A549 (cell line): ENCODE data around the gene BEND7. TPM values are rescaled to one million over a fixed set of nuclear protein-coding genes. Genes with fewer than 3 reads are reported as not detected.

ENCODE experiments used
- ATAC-seq, 2 experiments: fragments of 200-7000 bp in 1 of 2; fragments of >200 bp in 1 of 2; cut with Nextera tagmentation in 1 of 2; cut with Tn5 transposase in 1 of 2; 3 replicates each; pipeline versions ENCODE4 v1.8.0 to v1.9.1; 2018 to 2020; ENCODE audit warnings: mild to moderate bottlenecking in 1 of 2, moderate library complexity in 1 of 2
- CTCF ChIA-PET: fragments of 300-600 bp; sonication (Branson Sonifier 250); formaldehyde crosslinking; extraction: SDS; loops from one replicate; lab custom pipeline; 2021; ENCODE audit warnings: antibody characterized with exemption, inconsistent platforms; lab: Yijun Ruan, JAX
- POLR2A ChIA-PET: fragments of 350-600 bp; formaldehyde crosslinking; extraction: SDS; loops from one replicate; lab custom pipeline; 2021; ENCODE audit warnings: antibody characterized with exemption, inconsistent platforms; lab: Yijun Ruan, JAX
- DNase-seq, 2 experiments: peaks; one replicate each; pipeline versions ENCODE4 v3.0.0 to v3.0.0-alpha.2; 2011 to 2016; ENCODE audit warnings: low read depth in 1 of 2, low spot score in 1 of 2
- FAIRE-seq: peaks from 2 replicates; lab custom pipeline; 2011; peaks lifted over from hg19 to GRCh38; lab: Jason Lieb, UNC
- H3K27ac ChIP-seq, 2 experiments: fragments of >200 bp; sonication (Bioruptor Twin); formaldehyde crosslinking; 3 replicates each; pipeline ENCODE4 v1.5.1; 2016 to 2017
- H3K4me1 ChIP-seq: fragments of >200 bp; sonication (Bioruptor Twin); formaldehyde crosslinking; 3 replicates; pipeline ENCODE4 v1.6.1; 2016
- H3K4me2 ChIP-seq: fragments of >200 bp; sonication (Bioruptor Twin); formaldehyde crosslinking; 3 replicates; pipeline ENCODE4 v1.6.1; 2016
- H3K4me3 ChIP-seq: fragments of >200 bp; sonication (Bioruptor Twin); formaldehyde crosslinking; 3 replicates; pipeline ENCODE4 v1.5.1; 2016
- H3K9me3 ChIP-seq: fragments of >200 bp; sonication (Bioruptor Twin); formaldehyde crosslinking; 3 replicates; pipeline ENCODE4 v1.6.1; 2016
- ATOH8 ChIP-seq: fragments of 250-450 bp; sonication (Bioruptor Pico); IDR thresholded peaks from 2 replicates; pipeline ENCODE4 v1.5.0; 2020; ENCODE audit warnings: low read depth, mild to moderate bottlenecking, moderate library complexity
- BHLHE40 ChIP-seq: IDR thresholded peaks from 2 replicates; pipeline ENCODE4 v1.6.1; 2012; ENCODE audit warnings: low read depth, low read length, inconsistent platforms
- CEBPB ChIP-seq, 2 experiments: fragments of >200 bp in 1 of 2; sonication (Bioruptor Twin) in 1 of 2; formaldehyde crosslinking in 1 of 2; IDR thresholded peaks; 2 replicates each; pipeline ENCODE4 v1.6.1; 2012 to 2016
- CHD4 ChIP-seq: fragments of 200-600 bp; sonication (generic); IDR thresholded peaks from 2 replicates; pipeline ENCODE4 v1.6.1; 2016; ENCODE audit warnings: antibody characterized with exemption, mild to moderate bottlenecking, borderline replicate concordance
- CTCF ChIP-seq: fragments of >200 bp; sonication (Bioruptor Twin); formaldehyde crosslinking; IDR thresholded peaks from 3 replicates; pipeline ENCODE4 v1.5.1; 2016
- E2F6 ChIP-seq: IDR thresholded peaks from 2 replicates; pipeline ENCODE4 v1.6.1; 2012; ENCODE audit warnings: low read depth, borderline replicate concordance
- FOSB ChIP-seq: fragments of 250-450 bp; sonication (Bioruptor Pico); IDR thresholded peaks from 2 replicates; pipeline ENCODE4 v1.5.0; 2020; ENCODE audit warnings: mild to moderate bottlenecking, moderate library complexity
- HEYL ChIP-seq: fragments of 250-450 bp; sonication (Bioruptor Pico); IDR thresholded peaks from 2 replicates; pipeline ENCODE4 v1.8.0; 2021; ENCODE audit warnings: mild to moderate bottlenecking, moderate library complexity
- HOXB5 ChIP-seq: fragments of 250-450 bp; sonication (Bioruptor Pico); IDR thresholded peaks from 2 replicates; pipeline ENCODE4 v1.5.0; 2020; ENCODE audit warnings: mild to moderate bottlenecking, moderate library complexity
- JUNB ChIP-seq: fragments of >200 bp; sonication (Bioruptor Twin); formaldehyde crosslinking; IDR thresholded peaks from 2 replicates; pipeline ENCODE4 v1.6.1; 2016
- MAX ChIP-seq: IDR thresholded peaks from 2 replicates; pipeline ENCODE4 v1.6.1; 2012
- MAZ ChIP-seq: fragments of 150-350 bp; IDR thresholded peaks from 2 replicates; pipeline ENCODE4 v1.6.1; 2014; ENCODE audit warnings: antibody characterized with exemption, low read depth, low read length, borderline replicate concordance
- MYC ChIP-seq: IDR thresholded peaks from 2 replicates; pipeline ENCODE4 v1.6.1; 2012; ENCODE audit warnings: mild to moderate bottlenecking, inconsistent platforms, low read length, improper control_type of control experiment, borderline replicate concordance
- NPAS2 ChIP-seq: fragments of 250-450 bp; sonication (Bioruptor Pico); IDR thresholded peaks from 2 replicates; pipeline ENCODE4 v1.8.0; 2022; ENCODE audit warnings: mild to moderate bottlenecking, moderate library complexity, borderline replicate concordance
- PBX3 ChIP-seq: IDR thresholded peaks from 2 replicates; pipeline ENCODE4 v1.6.1; 2012
- RAD21 ChIP-seq, 2 experiments: fragments of >200 bp in 1 of 2; sonication (Bioruptor Twin) in 1 of 2; formaldehyde crosslinking in 1 of 2; IDR thresholded peaks in 1 of 2; conservative IDR thresholded peaks in 1 of 2; 2 replicates in 1 of 2; 3 replicates in 1 of 2; pipeline ENCODE4 v1.6.1; 2012 to 2018; ENCODE audit warnings: inconsistent platforms in 1 of 2
- RCOR1 ChIP-seq: fragments of 150-350 bp; IDR thresholded peaks from 2 replicates; pipeline ENCODE4 v1.6.1; 2014; ENCODE audit warnings: antibody characterized with exemption, low read length, low read depth
- RFX5 ChIP-seq: fragments of 450-650 bp; IDR thresholded peaks from 2 replicates; pipeline ENCODE4 v1.7.1; 2014; ENCODE audit warnings: antibody characterized with exemption, mild to moderate bottlenecking, moderate library complexity
- RNF2 ChIP-seq: fragments of 200-600 bp; sonication (generic); IDR thresholded peaks from 2 replicates; pipeline ENCODE4 v1.6.1; 2016; ENCODE audit warnings: low read depth, mild to moderate bottlenecking, antibody characterized with exemption, moderate library complexity, borderline replicate concordance
- SMC3 ChIP-seq: fragments of >200 bp; sonication (Bioruptor Twin); formaldehyde crosslinking; IDR thresholded peaks from 3 replicates; pipeline ENCODE4 v1.6.1; 2018; ENCODE audit warnings: inconsistent platforms
- ZC3H11A ChIP-seq: fragments of 450-650 bp; IDR thresholded peaks from 2 replicates; pipeline ENCODE4 v1.6.1; 2014; ENCODE audit warnings: antibody characterized with exemption, mild to moderate bottlenecking
- ZNF302 ChIP-seq: fragments of 250-450 bp; sonication (Bioruptor Pico); IDR thresholded peaks from 2 replicates; pipeline ENCODE4 v1.9.0; 2021; ENCODE audit warnings: inconsistent platforms, mild to moderate bottlenecking, moderate library complexity
- WGBS: methylation state at CpG from one replicate; pipeline ENCODE4 v1.1.6; 2017; ENCODE audit errors: missing lambda C conversion rate; 5-methylcytosine and 5-hydroxymethylcytosine counted together
- polyA plus RNA-seq, 4 experiments: library from polyadenylated mRNA; depleted of rRNA in 3 of 4; stranded (reverse); fragments of >200 nt; fragmentation: RNase III in 1 of 4; extraction: RNeasy Plus Mini Kit Qiagen cat#74134 plus additional on column Dnase treatment in 1 of 4; gene quantifications; 2 replicates in 3 of 4; 3 replicates in 1 of 4; pipeline ENCODE4 v1.2.3, GENCODE V29; 2011 to 2017
- TF ChIP-seq, protein P1 (sequence below): fragments of >200 bp; sonication (Bioruptor Twin); formaldehyde crosslinking; IDR thresholded peaks from 2 replicates; pipeline ENCODE4 v1.6.1; 2016
- TF ChIP-seq, protein P2 (sequence below): fragments of >200 bp; sonication (Bioruptor Twin); formaldehyde crosslinking; IDR thresholded peaks from 3 replicates; pipeline ENCODE4 v1.6.1; 2016
- TF ChIP-seq, protein P3 (sequence below): fragments of 150-350 bp; IDR thresholded peaks from 2 replicates; pipeline ENCODE4 v1.6.1; 2014; ENCODE audit warnings: low read depth, mild to moderate bottlenecking, low read length
- TF ChIP-seq, protein P4 (sequence below): fragments of 250-450 bp; sonication (Bioruptor Pico); IDR thresholded peaks from 2 replicates; pipeline ENCODE4 v1.5.0; 2021; ENCODE audit warnings: mild to moderate bottlenecking, moderate library complexity, borderline replicate concordance

BEND7 gene
- polyA plus RNA-seq, 2 of the 4 experiments (the other 2 are of a cell fraction): 7.9 to 12.2 TPM

DNA sequence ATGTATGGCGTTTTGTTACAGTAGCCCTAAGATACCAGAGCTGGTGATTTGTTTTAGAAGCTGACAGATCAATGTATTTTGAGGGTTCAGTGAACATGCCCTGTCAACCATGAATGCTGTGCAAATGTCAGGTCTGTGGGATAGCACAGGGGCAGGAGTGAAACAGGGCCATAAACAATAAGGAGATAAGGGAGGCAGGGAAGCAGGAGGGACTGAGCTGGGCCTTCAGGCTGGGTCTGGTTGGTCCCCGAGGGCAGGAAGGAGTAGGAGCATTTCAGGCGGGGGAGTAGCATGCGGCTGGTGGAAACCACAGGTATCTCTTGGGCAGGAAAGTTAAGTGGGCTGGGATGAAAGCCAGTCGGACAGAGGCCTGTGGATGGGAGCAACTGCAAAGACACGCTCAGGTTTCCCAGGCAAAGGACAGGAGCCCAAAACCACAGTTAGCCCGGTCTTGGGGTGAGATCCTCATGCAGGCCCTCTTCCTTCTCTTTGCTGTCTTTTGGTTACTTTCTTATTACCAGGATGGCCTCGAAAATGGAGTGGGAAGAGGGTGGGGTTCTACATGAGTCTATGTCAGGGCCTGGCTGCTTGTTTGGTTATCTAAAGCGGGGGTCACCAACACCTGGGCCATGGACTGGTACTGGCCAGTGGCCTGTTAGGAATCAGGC is 111.2 kb downstream of the BEND7 start:
- 68% methylated on average over 9 of the region's 9 CpGs for WGBS
- TF ChIP-seq HOXB5 (CRISPR knock-in tag) (no peak), SMC3 (no peak), HEYL (no peak), BHLHE40 (no peak), CHD4 (no peak), ZNF302 (no peak), MAZ (no peak)
- TF ChIP-seq, protein P1, sequence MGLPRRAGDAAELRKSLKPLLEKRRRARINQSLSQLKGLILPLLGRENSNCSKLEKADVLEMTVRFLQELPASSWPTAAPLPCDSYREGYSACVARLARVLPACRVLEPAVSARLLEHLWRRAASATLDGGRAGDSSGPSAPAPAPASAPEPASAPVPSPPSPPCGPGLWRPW: no peak
- Histone ChIP-seq H3K27ac (no peak overlapping the region), H3K4me1 (no peaks in the 10 kb centered on the region), H3K4me2 (no peak overlapping the region), H3K4me3 (no peak overlapping the region), H3K9me3 (peaks cover 8% of the 10 kb centered on the region; the same call in 1 of the 3 replicates)
- ATAC-seq (no peak), FAIRE-seq (no peak), DNase-seq (no peak)
- POLR2A ChIA-PET: no interaction called here
- CTCF ChIA-PET: interaction anchor here (0.6 kb wide), 1 partner anchor 45 kb away, joined by 3 read pairs; no protein-coding TSS in a partner anchor

GRCh38 chr10:13416760-13417159 is 112.1 kb downstream of the BEND7 start:
- 64% methylated on average over 2 of the region's 2 CpGs for WGBS

More at GRCh38 chr10:13416760-13417159, 112.1 kb downstream of the BEND7 start:
- DNase-seq: no peak
- Histone ChIP-seq H3K9me3 (peaks cover 8% of the 10 kb centered on the region; the same call in 1 of the 3 replicates), H3K27ac (no peak overlapping the region), H3K4me2 (no peak overlapping the region), H3K4me3 (no peak overlapping the region), H3K4me1 (no peaks in the 10 kb centered on the region)
- POLR2A ChIA-PET: no interaction called here
- ATAC-seq: no peak
- no peak for TF ChIP-seq RAD21 (conservative IDR thresholded peaks at IDR 0.05 in 1 of 2, IDR thresholded peaks at IDR 0.05 in 1 of 2)
- no peak for TF ChIP-seq RNF2
- no peak for TF ChIP-seq ATOH8
- TF ChIP-seq MYC: no peak
- TF ChIP-seq, protein P2, sequence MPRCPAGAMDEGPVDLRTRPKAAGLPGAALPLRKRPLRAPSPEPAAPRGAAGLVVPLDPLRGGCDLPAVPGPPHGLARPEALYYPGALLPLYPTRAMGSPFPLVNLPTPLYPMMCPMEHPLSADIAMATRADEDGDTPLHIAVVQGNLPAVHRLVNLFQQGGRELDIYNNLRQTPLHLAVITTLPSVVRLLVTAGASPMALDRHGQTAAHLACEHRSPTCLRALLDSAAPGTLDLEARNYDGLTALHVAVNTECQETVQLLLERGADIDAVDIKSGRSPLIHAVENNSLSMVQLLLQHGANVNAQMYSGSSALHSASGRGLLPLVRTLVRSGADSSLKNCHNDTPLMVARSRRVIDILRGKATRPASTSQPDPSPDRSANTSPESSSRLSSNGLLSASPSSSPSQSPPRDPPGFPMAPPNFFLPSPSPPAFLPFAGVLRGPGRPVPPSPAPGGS: no peak
- TF ChIP-seq JUNB: no peak
- TF ChIP-seq, protein P3, sequence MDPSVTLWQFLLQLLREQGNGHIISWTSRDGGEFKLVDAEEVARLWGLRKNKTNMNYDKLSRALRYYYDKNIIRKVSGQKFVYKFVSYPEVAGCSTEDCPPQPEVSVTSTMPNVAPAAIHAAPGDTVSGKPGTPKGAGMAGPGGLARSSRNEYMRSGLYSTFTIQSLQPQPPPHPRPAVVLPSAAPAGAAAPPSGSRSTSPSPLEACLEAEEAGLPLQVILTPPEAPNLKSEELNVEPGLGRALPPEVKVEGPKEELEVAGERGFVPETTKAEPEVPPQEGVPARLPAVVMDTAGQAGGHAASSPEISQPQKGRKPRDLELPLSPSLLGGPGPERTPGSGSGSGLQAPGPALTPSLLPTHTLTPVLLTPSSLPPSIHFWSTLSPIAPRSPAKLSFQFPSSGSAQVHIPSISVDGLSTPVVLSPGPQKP: no peak
- TF ChIP-seq PBX3: no peak
- no peak for TF ChIP-seq RCOR1
- no peak for TF ChIP-seq RFX5
- TF ChIP-seq, protein P4, sequence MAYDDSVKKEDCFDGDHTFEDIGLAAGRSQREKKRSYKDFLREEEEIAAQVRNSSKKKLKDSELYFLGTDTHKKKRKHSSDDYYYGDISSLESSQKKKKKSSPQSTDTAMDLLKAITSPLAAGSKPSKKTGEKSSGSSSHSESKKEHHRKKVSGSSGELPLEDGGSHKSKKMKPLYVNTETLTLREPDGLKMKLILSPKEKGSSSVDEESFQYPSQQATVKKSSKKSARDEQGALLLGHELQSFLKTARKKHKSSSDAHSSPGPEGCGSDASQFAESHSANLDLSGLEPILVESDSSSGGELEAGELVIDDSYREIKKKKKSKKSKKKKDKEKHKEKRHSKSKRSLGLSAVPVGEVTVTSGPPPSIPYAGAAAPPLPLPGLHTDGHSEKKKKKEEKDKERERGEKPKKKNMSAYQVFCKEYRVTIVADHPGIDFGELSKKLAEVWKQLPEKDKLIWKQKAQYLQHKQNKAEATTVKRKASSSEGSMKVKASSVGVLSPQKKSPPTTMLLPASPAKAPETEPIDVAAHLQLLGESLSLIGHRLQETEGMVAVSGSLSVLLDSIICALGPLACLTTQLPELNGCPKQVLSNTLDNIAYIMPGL (CRISPR knock-in tag): no peak
- no peak for TF ChIP-seq E2F6
- TF ChIP-seq MAX: no peak
- TF ChIP-seq CTCF: no peak
- TF ChIP-seq NPAS2: no peak
- no peak for TF ChIP-seq ZC3H11A
- no peak for TF ChIP-seq CEBPB (IDR thresholded peaks at IDR 0.05)
- TF ChIP-seq FOSB: no peak
- FAIRE-seq: no peak
- CTCF ChIA-PET: interaction anchor here (0.6 to 1.5 kb wide), 2 partner anchors 45 to 105 kb away, joined by 3 read pairs; no protein-coding TSS in a partner anchor
